ENCODE data around the gene TSPOAP1.

Gene TSPOAP1

GRCh38 chr17:58302919-58303585 lies 25.5 kb downstream of the TSPOAP1 start:
- no peak for DNase-seq

- DNase-seq, result no peak
Observed at GRCh38 chr17:58302171-58302918, 26.2 kb downstream of the TSPOAP1 start.

GRCh38 chr17:58301504-58302150 lies 27.0 kb downstream of the TSPOAP1 start:
- DNase-seq, result no peak

GRCh38 chr17:58300336-58300735 lies 28.3 kb downstream of the TSPOAP1 start:
- DNase-seq, result no peak

- no peak for DNase-seq
Observed at GRCh38 chr17:58294034-58294433, 34.6 kb downstream of the TSPOAP1 start.

- DNase-seq, result no peak
Observed at GRCh38 chr17:58291246-58291645, 37.3 kb downstream of the TSPOAP1 start.

GRCh38 chr17:58289869-58290268 lies 38.7 kb downstream of the TSPOAP1 start:
- peak; percentile 43 for DNase-seq

GRCh38 chr17:58285422-58285810 lies 43.2 kb downstream of the TSPOAP1 start:
- no peak for DNase-seq

GRCh38 chr17:58284613-58285421 lies 43.8 kb downstream of the TSPOAP1 start:
- no peak for DNase-seq

GRCh38 chr17:58283674-58284612 lies 44.7 kb downstream of the TSPOAP1 start:
- DNase-seq, result peak; percentile 5

GRCh38 chr17:58282442-58282841 lies 46.2 kb downstream of the TSPOAP1 start:
- DNase-seq, result no peak

- DNase-seq, result no peak
Observed at GRCh38 chr17:58281511-58282011, 47.0 kb downstream of the TSPOAP1 start.

- DNase-seq, result no peak
Observed at GRCh38 chr17:58280480-58281217, 47.9 kb downstream of the TSPOAP1 start, which contains the start of gene MPO. Gene MPO, minus strand, starts transcription at chr17:58280935. Its CDS starts 177 bp downstream, at chr17:58280758.

- no peak for DNase-seq
Observed at GRCh38 chr17:58279736-58280479, 48.7 kb downstream of the TSPOAP1 start.

- DNase-seq, result no peak
Observed at GRCh38 chr17:58279016-58279711, 49.4 kb downstream of the TSPOAP1 start.

- DNase-seq, result no peak
Observed at GRCh38 chr17:58278661-58279015, 50.0 kb downstream of the TSPOAP1 start.

- no peak for DNase-seq
Observed at GRCh38 chr17:58277802-58278595, 50.6 kb downstream of the TSPOAP1 start.

- no peak for DNase-seq
Observed at GRCh38 chr17:58277107-58277801, 51.3 kb downstream of the TSPOAP1 start.
